Endothelial cell (in vitro differentiated cells): ENCODE results near the gene CCDC18. TPM values are rescaled to one million over a fixed set of nuclear protein-coding genes. Genes with fewer than 3 reads are reported as not detected.
A peak's percentile ranks its signal among the peaks of the same experiment; 100 is the strongest.
"Not testable (repeated sequence)": the region's sequence is repeated elsewhere in the genome, so short reads cannot be mapped to it uniquely, and the experiment has no call there.

Experiments used
- DNase-seq: peaks from one replicate; pipeline ENCODE4 v3.0.0; 2021; ENCODE audit warnings: low spot score
- H3K27ac Mint-ChIP-seq: one replicate; pipeline ENCODE4 v1.8.0; 2021; ENCODE audit warnings: mixed read lengths, inconsistent platforms; ENCODE audit not compliant: unreplicated experiment
- H3K27me3 Mint-ChIP-seq: one replicate; pipeline ENCODE4 v1.8.0; 2021; ENCODE audit warnings: mild to moderate bottlenecking, moderate library complexity, mixed read lengths, inconsistent platforms; ENCODE audit not compliant: unreplicated experiment
- H3K36me3 Mint-ChIP-seq: one replicate; pipeline ENCODE4 v1.8.0; 2021; ENCODE audit warnings: mild to moderate bottlenecking, low read depth, mixed read lengths, inconsistent platforms; ENCODE audit not compliant: unreplicated experiment
- H3K4me1 Mint-ChIP-seq: one replicate; pipeline ENCODE4 v1.8.0; 2021; ENCODE audit warnings: mild to moderate bottlenecking, mixed read lengths, inconsistent platforms; ENCODE audit not compliant: unreplicated experiment
- H3K4me3 Mint-ChIP-seq: one replicate; pipeline ENCODE4 v1.8.0; 2021; ENCODE audit warnings: mild to moderate bottlenecking, mixed read lengths, inconsistent platforms; ENCODE audit not compliant: unreplicated experiment
- H3K9me3 Mint-ChIP-seq: one replicate; pipeline ENCODE4 v1.8.0; 2021; ENCODE audit warnings: mixed read lengths, inconsistent platforms; ENCODE audit not compliant: unreplicated experiment
- CTCF ChIP-seq: fragments of 200-600 bp; sonication (generic); IDR thresholded peaks from one replicate; pipeline ENCODE4 v1.5.0; 2021; ENCODE audit warnings: antibody characterized with exemption; ENCODE audit not compliant: unreplicated experiment
- total RNA-seq: library from RNA; stranded (reverse); fragmentation: NEBNext Ultra II Directional; extraction: Animal tissue kit (Norgen Biotek cat#: 25700); gene quantifications from one replicate; pipeline ENCODE4 v1.2.1, GENCODE V29; 2021; ENCODE audit not compliant: unreplicated experiment

CCDC18 gene
- total RNA-seq, 1 donor from 2014 or later = 10.4 TPM

- H3K4me1 Mint-ChIP-seq = peaks cover 5% of the 10 kb centered on the region
- peaks cover 1% of the 10 kb centered on the region for H3K27me3 Mint-ChIP-seq
- H3K4me3 Mint-ChIP-seq = no peak overlapping the region
- H3K9me3 Mint-ChIP-seq = peaks cover 4% of the 10 kb centered on the region
- no peak overlapping the region for H3K27ac Mint-ChIP-seq
- no peak for DNase-seq
- no peak for TF ChIP-seq CTCF
- peaks cover 26% of the 10 kb centered on the region for H3K36me3 Mint-ChIP-seq
Measured at GRCh38 chr1:93171549-93172034, 8.9 kb upstream of the CCDC18 start.

GRCh38 chr1:93172778-93173177 is 7.7 kb upstream of the CCDC18 start:
- TF ChIP-seq CTCF = no peak
- peaks cover 19% of the 10 kb centered on the region for H3K36me3 Mint-ChIP-seq
- H3K27me3 Mint-ChIP-seq = peaks cover 1% of the 10 kb centered on the region
- no peak overlapping the region for H3K27ac Mint-ChIP-seq
- H3K4me3 Mint-ChIP-seq = no peak overlapping the region
- DNase-seq = no peak
- peaks cover 4% of the 10 kb centered on the region for H3K9me3 Mint-ChIP-seq
- peaks cover 5% of the 10 kb centered on the region for H3K4me1 Mint-ChIP-seq

GRCh38 chr1:93174638-93175037 is 5.9 kb upstream of the CCDC18 start:
- H3K4me3 Mint-ChIP-seq, H3K9me3 Mint-ChIP-seq, H3K27ac Mint-ChIP-seq, DNase-seq, H3K27me3 Mint-ChIP-seq: not testable (repeated sequence)
- H3K4me1 Mint-ChIP-seq = peaks cover 21% of the 10 kb centered on the region
- peaks cover 11% of the 10 kb centered on the region for H3K36me3 Mint-ChIP-seq

GRCh38 chr1:93177991-93178390 is 2.5 kb upstream of the CCDC18 start:
- Mint-ChIP-seq H3K36me3 (peaks cover 12% of the 10 kb centered on the region), H3K4me1 (peaks cover 23% of the 10 kb centered on the region), H3K9me3 (no peaks in the 10 kb centered on the region), H3K4me3 (peak overlapping the region; percentile 97), H3K27me3 (peaks cover 11% of the 10 kb centered on the region), H3K27ac (peak overlapping the region; percentile 34)
- no peak for DNase-seq
- no peak for TF ChIP-seq CTCF

- peaks cover 23% of the 10 kb centered on the region for H3K4me1 Mint-ChIP-seq
- H3K27me3 Mint-ChIP-seq = peaks cover 11% of the 10 kb centered on the region
- H3K4me3 Mint-ChIP-seq = peak overlapping the region; percentile 97
- no peak for DNase-seq
- no peak overlapping the region for H3K27ac Mint-ChIP-seq
- TF ChIP-seq CTCF = no peak
- H3K9me3 Mint-ChIP-seq = no peaks in the 10 kb centered on the region
- H3K36me3 Mint-ChIP-seq = peaks cover 12% of the 10 kb centered on the region
Measured at GRCh38 chr1:93178418-93178817, 2.1 kb upstream of the CCDC18 start.
